K562 (cell line): ENCODE data around the gene NEK2. TPM values are rescaled to one million over a fixed set of nuclear protein-coding genes. Genes with fewer than 3 reads are reported as not detected.

Experiments
- CREM ChIP-seq: IDR thresholded peaks from 2 replicates; pipeline ENCODE4 v1.6.1; 2014; ENCODE audit warnings: antibody characterized with exemption, low read depth
- CTBP1 ChIP-seq: fragments of 450-650 bp; IDR thresholded peaks from 2 replicates; pipeline ENCODE4 v1.6.1; 2016; ENCODE audit warnings: borderline replicate concordance
- ELF4 ChIP-seq: fragments of 450-650 bp; formaldehyde crosslinking; IDR thresholded peaks from 2 replicates; pipeline ENCODE4 v1.4.0; 2022; ENCODE audit warnings: missing genetic modification characterization
- HCFC1 ChIP-seq: IDR thresholded peaks from 2 replicates; pipeline ENCODE4 v1.6.1; 2012; ENCODE audit warnings: low read depth, low read length, improper control_type of control experiment
- HMBOX1 ChIP-seq: sonication (generic); IDR thresholded peaks from 2 replicates; pipeline ENCODE4 v1.6.1; 2016
- JUN ChIP-seq, 2 experiments: sonication (generic) in 1 of 2; formaldehyde crosslinking in 1 of 2; IDR thresholded peaks; 2 replicates each; pipeline versions ENCODE4 v1.6.1 to v1.8.0; 2012 to 2022; ENCODE audit warnings: borderline replicate concordance in 2 of 2, mild to moderate bottlenecking in 2 of 2, improper control_type of control experiment in 1 of 2, low read depth in 1 of 2, low read length in 1 of 2, missing genetic modification reagents in 1 of 2
- NFE2 ChIP-seq: IDR thresholded peaks from 2 replicates; pipeline ENCODE4 v1.6.1; 2014; ENCODE audit warnings: antibody characterized with exemption, low read depth
- POLR2H ChIP-seq: IDR thresholded peaks from 2 replicates; pipeline ENCODE4 v1.6.1; 2016; ENCODE audit warnings: missing genetic modification characterization, low read depth, mild to moderate bottlenecking, control low read depth, missing compliant biosample characterization, moderate library complexity
- RCOR1 ChIP-seq, 2 experiments: IDR thresholded peaks; 2 replicates each; pipeline ENCODE4 v1.6.1; 2012; ENCODE audit warnings: low read depth in 2 of 2, low read length in 2 of 2, borderline replicate concordance in 1 of 2, improper control_type of control experiment in 1 of 2
- ZNF23 ChIP-seq: fragments of 250-450 bp; sonication (Bioruptor Pico); IDR thresholded peaks from 2 replicates; pipeline ENCODE4 v1.4.0; 2020; ENCODE audit warnings: mild to moderate bottlenecking
- ZNF431 ChIP-seq: sonication (generic); formaldehyde crosslinking; IDR thresholded peaks from 2 replicates; pipeline ENCODE4 v1.8.0; 2022; ENCODE audit warnings: mild to moderate bottlenecking, missing genetic modification reagents
- ZNF436 ChIP-seq: fragments of 250-450, 450-650 bp; sonication (Bioruptor Pico); formaldehyde crosslinking; IDR thresholded peaks from 2 replicates; pipeline ENCODE4 v1.7.0; 2020; ENCODE audit warnings: mild to moderate bottlenecking
- ZNF445 ChIP-seq: fragments of 250-450 bp; sonication (Bioruptor Pico); IDR thresholded peaks from 2 replicates; pipeline ENCODE4 v1.4.0; 2020; ENCODE audit warnings: low read depth, mild to moderate bottlenecking, moderate library complexity
- ZNF592 ChIP-seq: fragments of 450-650 bp; IDR thresholded peaks from 2 replicates; pipeline ENCODE4 v1.6.1; 2017; ENCODE audit warnings: antibody characterized with exemption, mild to moderate bottlenecking
- ZNF707 ChIP-seq: fragments of 250-450 bp; sonication (Bioruptor Pico); conservative IDR thresholded peaks from 2 replicates; pipeline ENCODE4 v1.8.0; 2022; ENCODE audit warnings: inconsistent platforms, mild to moderate bottlenecking, moderate library complexity
- polyA plus RNA-seq, 8 experiments: library from polyadenylated mRNA; depleted of rRNA in 4 of 8; stranded (reverse) in 5 of 8; unstranded in 3 of 8; fragments of >200 nt; fragmentation: Nextera tagmentation in 2 of 8; fragmentation: Illumina TruSeq in 1 of 8; extraction: Ambion mirVana in 2 of 8; extraction: Trizol in 1 of 8; gene quantifications; 2 replicates each; pipeline versions ENCODE4 v1.2.1 to v1.2.3, GENCODE V29; 2011 to 2014; ENCODE audit warnings: inconsistent platforms in 1 of 8, missing spikeins in 1 of 8
- total RNA-seq, 7 experiments: library from RNA; depleted of rRNA in 6 of 7; stranded (reverse); fragments of >200 nt in 6 of 7; fragmentation: Illumina TruSeq in 2 of 7; extraction: Trizol in 2 of 7; gene quantifications; 2 replicates each; pipeline versions ENCODE4 v1.2.1 to v1.2.3, GENCODE V29; 2011 to 2021; ENCODE audit warnings: low replicate concordance in 1 of 7
- TF ChIP-seq, protein P1 (sequence below): IDR thresholded peaks from 2 replicates; pipeline ENCODE4 v1.6.1; 2011; ENCODE audit not compliant: insufficient read length; ENCODE audit errors: extremely low read depth
- TF ChIP-seq, protein P2 (sequence below): fragments of 450-650 bp; IDR thresholded peaks from 2 replicates; pipeline ENCODE4 v1.6.1; 2016

Gene NEK2
- total and polyA plus RNA-seq, 9 of the 15 experiments (the other 6 are each of a cell fraction or from before 2014, with no cell fraction given): 30.0 to 74.7 (median 66.4) TPM

DNA sequence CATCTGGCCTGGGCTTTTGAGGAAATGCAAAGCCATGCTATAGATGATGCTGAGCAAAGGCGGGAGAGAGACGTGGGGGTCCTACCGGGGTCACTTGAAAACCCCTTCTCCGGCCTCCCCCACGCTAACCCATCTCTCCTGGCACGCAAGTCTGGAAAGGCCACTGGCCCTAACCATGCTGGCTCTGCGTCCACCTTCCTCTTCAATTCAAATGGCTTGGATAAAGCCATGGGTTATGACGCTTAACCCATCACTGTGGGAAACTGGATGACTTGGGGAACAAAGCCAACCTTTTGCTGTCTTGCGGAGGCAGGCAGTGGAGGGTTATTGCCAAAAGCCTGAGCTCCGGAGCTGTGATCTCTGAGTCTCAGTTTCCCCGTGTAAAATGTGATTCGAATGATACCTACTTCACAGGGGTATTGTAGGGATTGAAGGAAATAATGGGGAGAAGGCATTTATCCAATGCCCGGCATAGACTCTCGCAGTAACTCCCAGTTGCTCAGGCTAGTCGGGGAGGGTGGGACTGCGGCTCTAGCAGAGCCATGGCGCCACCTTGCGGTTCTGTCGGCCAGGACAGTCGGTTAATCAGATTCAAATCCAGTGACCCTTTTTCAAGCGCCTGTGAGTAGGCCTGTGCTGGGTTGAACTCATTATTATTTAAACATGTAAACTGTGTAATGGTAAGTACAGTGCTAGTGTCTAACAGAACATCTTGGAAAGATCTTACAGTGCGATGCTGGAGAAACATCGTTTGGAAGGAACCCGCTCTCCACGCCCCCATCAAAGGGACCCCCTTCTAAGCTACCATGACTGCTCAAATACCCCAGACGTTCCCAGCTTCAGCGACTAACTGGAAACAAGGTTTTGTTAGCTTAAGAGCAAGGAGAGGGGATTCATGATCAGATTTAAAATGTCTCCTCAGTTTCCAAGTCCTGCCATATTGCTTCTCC is 20.3 kb downstream of the NEK2 start (continued):
- TF ChIP-seq ZNF592: peak; percentile 51; the same call in 1 of the 2 replicates
- TF ChIP-seq ELF4: no peak
- TF ChIP-seq CREM: peak; percentile 63; the same call in 1 of the 2 replicates
- TF ChIP-seq ZNF436: no peak
- TF ChIP-seq, protein P1, sequence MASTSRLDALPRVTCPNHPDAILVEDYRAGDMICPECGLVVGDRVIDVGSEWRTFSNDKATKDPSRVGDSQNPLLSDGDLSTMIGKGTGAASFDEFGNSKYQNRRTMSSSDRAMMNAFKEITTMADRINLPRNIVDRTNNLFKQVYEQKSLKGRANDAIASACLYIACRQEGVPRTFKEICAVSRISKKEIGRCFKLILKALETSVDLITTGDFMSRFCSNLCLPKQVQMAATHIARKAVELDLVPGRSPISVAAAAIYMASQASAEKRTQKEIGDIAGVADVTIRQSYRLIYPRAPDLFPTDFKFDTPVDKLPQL: no peak
- TF ChIP-seq RCOR1 (IDR thresholded peaks at IDR 0.05; ENCODE audit: borderline replicate concordance in 1 of 2, low read depth in 2 of 2, low read length in 2 of 2): 0 out of 4 replicates have a peak, but pooled peaks of 1 of the 2 experiments have one; percentile 62
- 0 out of 2 replicates have a peak, but pooled peaks have one; percentile 52 for TF ChIP-seq JUN (IDR thresholded peaks at IDR 0.05; ENCODE audit: borderline replicate concordance, low read depth, low read length)
- TF ChIP-seq JUN (CRISPR knock-in tag; IDR thresholded peaks at IDR 0.05; ENCODE audit: borderline replicate concordance): no peak
- TF ChIP-seq ZNF23 (CRISPR knock-in tag): no peak
- TF ChIP-seq HMBOX1: peak; percentile 68; the same call in 1 of the 2 replicates
- TF ChIP-seq HCFC1: 0 out of 2 replicates have a peak, but pooled peaks have one; percentile 31
- TF ChIP-seq, protein P2, sequence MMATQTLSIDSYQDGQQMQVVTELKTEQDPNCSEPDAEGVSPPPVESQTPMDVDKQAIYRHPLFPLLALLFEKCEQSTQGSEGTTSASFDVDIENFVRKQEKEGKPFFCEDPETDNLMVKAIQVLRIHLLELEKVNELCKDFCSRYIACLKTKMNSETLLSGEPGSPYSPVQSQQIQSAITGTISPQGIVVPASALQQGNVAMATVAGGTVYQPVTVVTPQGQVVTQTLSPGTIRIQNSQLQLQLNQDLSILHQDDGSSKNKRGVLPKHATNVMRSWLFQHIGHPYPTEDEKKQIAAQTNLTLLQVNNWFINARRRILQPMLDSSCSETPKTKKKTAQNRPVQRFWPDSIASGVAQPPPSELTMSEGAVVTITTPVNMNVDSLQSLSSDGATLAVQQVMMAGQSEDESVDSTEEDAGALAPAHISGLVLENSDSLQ: no peak
- no peak for TF ChIP-seq ZNF445 (CRISPR knock-in tag)
- no peak for TF ChIP-seq ZNF431 (CRISPR knock-in tag)
- no peak for TF ChIP-seq POLR2H (tag)
- peak; percentile 61; the same call in 1 of the 2 replicates for TF ChIP-seq CTBP1
- TF ChIP-seq ZNF707 (CRISPR knock-in tag): no peak
- no peak for TF ChIP-seq NFE2
